Peyer's patch (tissue), 4 donors: ENCODE results near the gene LHX3.

Experiments used
- CTCF ChIP-seq, 6 experiments: fragments of 450-650 bp in 4 of 6; fragments of 200-600 bp in 2 of 6; sonication (generic) in 1 of 6; IDR thresholded peaks; one replicate each; pipeline ENCODE4 v1.5.1; 2017 to 2019; ENCODE audit warnings: antibody characterized with exemption in 6 of 6, mild to moderate bottlenecking in 3 of 6, moderate library complexity in 1 of 6
- POLR2A ChIP-seq, 2 donors: fragments of 450-650 bp; IDR thresholded peaks; one replicate each; pipeline ENCODE4 v1.5.1; 2017; ENCODE audit warnings: antibody characterized with exemption in 2 of 2, mild to moderate bottlenecking in 2 of 2, moderate library complexity in 2 of 2

- TF ChIP-seq CTCF (IDR thresholded peaks at IDR 0.05) (no peak), POLR2A (IDR thresholded peaks at IDR 0.05) (no peak)
Observed at GRCh38 chr9:136194540-136194939, 10.4 kb downstream of the LHX3 start.
